ENCODE measurements around the gene ERBB4.

GRCh38 chr2:211503856-211504255 lies 1034.7 kb downstream of the ERBB4 start:
- TF ChIP-seq GATA3 (IDR thresholded peaks at IDR 0.05; ENCODE audit: low read depth, low read length), result no peak
- TF ChIP-seq GATA2 (IDR thresholded peaks at IDR 0.05; ENCODE audit: low read depth, low read length), result no peak

Data from SH-SY5Y (cell line).